HG02938 (cell line): ENCODE results near the gene RGCC.
"Not testable (repeated sequence)": the region's sequence is repeated elsewhere in the genome, so short reads cannot be mapped to it uniquely, and the experiment has no call there.

ENCODE experiments used
- ATAC-seq: cut with Tn5 transposase; IDR thresholded peaks from one replicate; pipeline ENCODE4 v1.9.1; 2021; ENCODE audit warnings: mild to moderate bottlenecking, moderate library complexity; ENCODE audit not compliant: unreplicated experiment

RGCC gene

GRCh38 chr13:41456768-41457588 is at the start of gene RGCC:
TSS of gene RGCC (plus strand) at chr13:41457550. CDS start at chr13:41457708, 158 bp downstream.
- no peak for ATAC-seq

GRCh38 chr13:41408121-41408520 is 49.2 kb upstream of the RGCC start:
- no peak for ATAC-seq

DNA sequence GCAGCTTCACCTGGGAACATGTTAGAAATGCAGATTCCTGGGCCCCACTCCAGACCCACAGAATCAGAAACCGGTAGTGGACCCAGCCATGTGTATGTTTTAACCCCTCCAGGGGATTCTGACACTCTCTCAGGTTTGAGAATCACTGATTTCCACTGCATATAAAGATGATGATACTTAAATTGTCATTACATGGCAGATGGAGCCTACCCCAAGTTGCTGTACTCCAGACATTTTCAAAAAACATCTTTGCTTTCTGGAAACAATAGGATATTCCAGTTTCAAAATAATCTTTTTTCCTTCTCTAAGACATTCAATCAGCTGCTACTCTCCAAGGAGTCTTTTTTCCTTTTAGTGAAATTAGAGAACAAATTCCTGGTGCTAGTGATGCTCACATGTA is 48.6 kb upstream of the RGCC start:
- no peak for ATAC-seq

DNA sequence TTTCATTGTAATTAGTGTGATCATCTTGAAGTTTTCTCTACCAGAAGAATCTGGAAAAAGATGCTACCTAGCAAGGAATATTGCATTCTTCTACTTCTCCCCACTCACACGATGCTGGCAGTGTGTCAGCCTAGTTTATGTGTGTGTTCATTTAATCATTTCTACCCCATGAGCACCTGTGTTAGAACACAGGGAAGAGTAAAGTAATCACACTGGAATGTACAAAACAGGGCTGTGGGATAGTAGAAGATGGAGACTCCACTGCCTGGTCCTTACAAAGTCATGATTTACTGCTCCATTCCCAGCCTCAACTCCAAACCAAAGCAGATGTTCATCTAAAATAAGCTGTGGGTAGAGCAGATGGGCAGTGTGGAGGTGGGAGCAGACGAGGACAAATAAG is 47.7 kb upstream of the RGCC start:
- ATAC-seq = no peak

DNA sequence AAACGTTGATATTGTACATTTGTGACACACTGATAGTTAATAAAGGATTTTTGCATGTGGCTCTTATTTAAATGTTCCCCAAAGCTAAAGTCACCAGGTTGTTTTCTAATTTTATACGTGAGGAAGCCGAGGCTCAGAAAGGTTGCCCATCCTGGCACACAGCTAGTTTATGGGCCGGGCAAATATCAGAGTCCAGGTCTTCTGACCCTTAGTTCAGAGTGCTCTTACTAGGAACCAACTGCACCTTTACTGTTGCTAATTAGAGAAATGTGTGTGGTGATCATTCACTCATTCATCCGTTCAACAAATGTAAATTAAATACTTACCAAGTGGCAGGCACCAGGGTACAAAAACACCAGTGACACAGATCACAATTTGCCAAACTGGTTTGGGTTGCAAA is 46.3 kb upstream of the RGCC start:
- ATAC-seq = no peak

GRCh38 chr13:41411522-41411921 is 45.8 kb upstream of the RGCC start:
- no peak for ATAC-seq

DNA sequence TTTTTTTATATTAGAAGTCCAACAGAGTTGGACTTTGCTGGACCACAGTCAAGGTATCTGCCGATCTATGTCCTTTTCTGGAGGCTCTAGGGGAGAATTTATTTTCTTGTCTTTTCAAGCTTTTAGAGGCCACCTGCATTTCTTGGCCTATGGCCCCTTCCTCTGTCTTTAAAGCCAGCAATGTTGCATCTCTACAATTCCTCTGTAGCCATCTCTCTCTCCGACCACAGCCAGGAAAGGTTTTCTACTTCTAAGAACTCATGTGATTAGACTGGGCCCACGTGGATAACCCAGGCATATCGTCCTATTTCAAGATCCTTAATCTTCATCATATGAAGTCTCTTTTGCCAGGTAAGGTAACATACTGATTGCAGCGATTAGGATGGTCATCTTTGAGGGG is 43.5 kb upstream of the RGCC start:
- ATAC-seq = no peak

- ATAC-seq = no peak
These were observed 41.1 kb upstream of the RGCC start for GRCh38 chr13:41416276-41416675.

DNA sequence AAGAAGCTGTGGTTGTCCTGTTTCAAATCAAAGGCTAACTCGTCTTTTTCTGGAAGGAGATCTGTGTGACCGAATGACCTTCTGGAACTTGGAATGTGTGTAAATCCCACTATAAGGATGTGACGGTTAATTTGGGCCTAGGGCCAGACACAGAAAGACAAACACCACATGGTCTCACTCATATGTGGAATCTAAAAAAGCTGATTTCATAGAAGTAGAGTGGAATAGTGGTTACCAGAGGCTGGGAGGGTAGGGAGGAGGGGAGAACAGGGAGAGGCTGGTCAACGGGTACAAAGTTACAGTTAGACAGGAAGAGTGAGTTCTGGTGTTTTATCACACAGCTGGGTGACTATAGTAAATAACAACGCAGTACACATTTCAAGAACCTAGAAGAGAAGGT is 39.3 kb upstream of the RGCC start:
- ATAC-seq = no peak

- ATAC-seq = no peak
These were observed 38.6 kb upstream of the RGCC start for GRCh38 chr13:41418731-41419130.

DNA sequence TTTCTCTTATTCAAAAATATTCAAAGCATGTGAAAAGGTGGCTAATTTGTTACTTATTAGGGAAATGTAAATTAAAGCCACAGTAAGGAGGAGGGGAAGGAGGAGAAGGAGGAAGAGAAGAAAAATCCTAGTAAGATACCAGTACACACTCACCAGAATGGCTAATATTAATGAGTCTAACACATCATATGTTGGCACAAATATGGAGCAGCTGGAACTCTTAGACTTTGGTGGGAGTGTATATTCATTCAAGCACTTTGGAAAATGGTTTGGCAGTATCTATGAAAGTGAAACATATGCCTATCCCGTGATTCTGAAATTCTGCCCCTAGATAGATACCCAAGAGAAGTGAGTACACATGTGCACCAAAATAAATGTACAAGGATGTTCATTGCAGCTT is 38.1 kb upstream of the RGCC start:
- no peak for ATAC-seq

DNA sequence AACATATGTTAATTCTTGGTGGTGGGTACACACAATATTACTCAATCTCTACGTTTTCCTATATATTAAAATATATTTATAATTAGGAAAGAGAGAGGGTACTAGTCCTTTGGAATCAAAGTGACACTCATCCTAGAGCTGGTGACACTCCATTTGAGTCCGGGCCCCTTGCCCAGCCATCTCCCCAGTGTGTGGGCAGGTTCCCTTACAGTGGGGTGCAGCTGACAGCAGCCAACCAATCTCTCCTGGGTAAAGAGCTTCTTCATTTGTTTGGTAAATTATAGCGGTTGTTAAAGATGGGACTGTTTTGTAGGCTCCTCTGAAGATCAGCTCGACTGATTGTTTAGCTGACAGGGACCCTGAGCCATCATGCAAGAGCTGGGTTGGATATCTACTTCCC is 37.2 kb upstream of the RGCC start:
- ATAC-seq = no peak

GRCh38 chr13:41421330-41421729 is 36.0 kb upstream of the RGCC start:
- not testable (repeated sequence) for ATAC-seq

- not testable (repeated sequence) for ATAC-seq
These were observed 35.4 kb upstream of the RGCC start for GRCh38 chr13:41421983-41422382.

DNA sequence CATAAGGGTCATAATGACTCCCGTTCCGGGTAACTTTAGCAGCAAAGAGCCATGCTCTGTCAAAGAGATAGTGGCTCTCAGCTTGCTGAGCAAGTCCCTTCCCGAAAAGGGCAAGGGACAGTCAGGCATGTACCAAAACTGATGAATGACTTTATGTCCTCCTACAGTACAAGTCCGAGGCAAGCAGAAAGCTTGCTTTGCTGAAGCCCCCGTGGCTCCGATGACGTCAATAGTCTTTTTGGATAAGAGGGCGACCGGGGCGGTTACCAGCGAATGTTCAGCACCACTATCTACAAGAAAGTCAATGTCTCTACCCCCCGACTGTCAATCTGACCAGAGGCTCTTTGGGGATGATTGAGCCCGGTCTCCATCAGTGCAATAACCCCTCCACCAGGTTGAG is 34.1 kb upstream of the RGCC start:
- not testable (repeated sequence) for ATAC-seq

DNA sequence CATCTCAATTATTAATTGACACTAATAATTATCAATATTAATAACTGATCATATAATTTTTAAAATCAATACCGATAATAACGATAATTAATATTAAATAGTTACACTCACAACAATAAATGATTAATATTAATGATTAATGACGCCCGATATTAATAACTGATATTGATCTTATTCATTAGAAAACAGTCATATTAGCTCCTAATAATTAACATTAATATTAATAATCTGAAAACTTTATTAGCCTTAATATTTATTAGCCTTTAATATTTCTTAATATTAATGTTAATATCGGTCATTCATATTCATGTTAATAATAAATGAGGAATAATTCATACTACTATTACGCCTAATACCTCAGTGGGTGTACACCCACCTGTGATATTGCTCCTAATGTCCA is 32.7 kb upstream of the RGCC start:
- ATAC-seq = not testable (repeated sequence)

DNA sequence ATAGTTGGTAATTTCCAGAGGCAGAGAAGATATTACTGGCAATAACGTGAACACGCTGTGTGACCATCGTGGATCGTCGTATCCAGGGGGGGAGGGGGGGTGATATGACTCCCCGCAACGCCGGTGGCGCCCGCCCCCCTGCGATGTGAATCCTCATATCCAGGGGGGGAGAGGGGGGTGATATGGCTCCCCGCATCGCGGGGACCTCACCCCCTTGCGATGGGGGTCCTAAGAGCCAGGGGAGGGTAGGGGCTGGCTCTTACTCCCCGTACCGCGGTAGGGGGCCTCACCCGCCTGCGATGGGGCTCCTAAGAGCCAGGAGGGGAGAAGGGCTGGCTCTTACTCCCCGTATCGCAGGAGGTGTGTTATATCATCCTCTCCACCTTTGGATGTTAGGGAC is 31.3 kb upstream of the RGCC start:
- no peak for ATAC-seq

- no peak for ATAC-seq
These were observed 29.7 kb upstream of the RGCC start for GRCh38 chr13:41427666-41428065.

DNA sequence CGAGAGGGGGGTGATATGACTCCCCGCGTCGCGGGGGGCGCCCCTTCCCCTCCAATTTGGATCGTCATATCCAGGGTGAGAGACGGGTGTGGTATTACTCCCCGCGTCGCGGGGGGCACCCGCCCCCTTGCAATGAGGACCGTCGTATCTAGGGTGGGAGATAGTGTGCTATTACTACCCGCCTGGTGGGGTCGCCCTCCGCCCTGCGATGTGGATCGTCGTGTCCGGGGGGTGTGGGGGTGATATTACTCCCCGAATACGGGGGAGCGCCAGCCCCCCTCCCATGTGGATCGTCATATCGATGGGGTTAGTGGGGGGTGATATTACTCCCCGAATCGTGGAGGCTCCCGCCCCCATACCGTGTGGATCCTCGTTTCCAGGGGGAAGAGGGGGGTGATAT is 29.2 kb upstream of the RGCC start:
- ATAC-seq = no peak

DNA sequence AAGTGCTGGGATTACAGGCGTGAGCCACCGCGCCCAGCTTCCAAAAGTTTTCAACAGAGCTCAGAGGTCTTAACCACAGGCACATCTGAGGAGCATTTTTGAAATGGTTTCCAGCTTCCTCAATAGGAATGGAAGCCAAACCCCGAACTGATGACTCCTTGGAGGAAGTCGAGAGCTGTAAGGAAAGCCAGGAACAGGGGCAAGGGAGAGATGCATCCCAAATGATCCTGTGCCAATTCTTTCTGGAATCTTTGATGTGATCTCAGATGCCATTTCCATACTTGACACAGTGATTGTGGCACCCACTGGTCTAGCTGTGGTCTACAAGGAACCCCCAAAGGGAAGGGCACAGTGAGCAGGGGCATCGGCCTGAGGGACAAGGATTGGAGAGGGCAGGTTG is 23.3 kb upstream of the RGCC start:
- not testable (repeated sequence) for ATAC-seq

DNA sequence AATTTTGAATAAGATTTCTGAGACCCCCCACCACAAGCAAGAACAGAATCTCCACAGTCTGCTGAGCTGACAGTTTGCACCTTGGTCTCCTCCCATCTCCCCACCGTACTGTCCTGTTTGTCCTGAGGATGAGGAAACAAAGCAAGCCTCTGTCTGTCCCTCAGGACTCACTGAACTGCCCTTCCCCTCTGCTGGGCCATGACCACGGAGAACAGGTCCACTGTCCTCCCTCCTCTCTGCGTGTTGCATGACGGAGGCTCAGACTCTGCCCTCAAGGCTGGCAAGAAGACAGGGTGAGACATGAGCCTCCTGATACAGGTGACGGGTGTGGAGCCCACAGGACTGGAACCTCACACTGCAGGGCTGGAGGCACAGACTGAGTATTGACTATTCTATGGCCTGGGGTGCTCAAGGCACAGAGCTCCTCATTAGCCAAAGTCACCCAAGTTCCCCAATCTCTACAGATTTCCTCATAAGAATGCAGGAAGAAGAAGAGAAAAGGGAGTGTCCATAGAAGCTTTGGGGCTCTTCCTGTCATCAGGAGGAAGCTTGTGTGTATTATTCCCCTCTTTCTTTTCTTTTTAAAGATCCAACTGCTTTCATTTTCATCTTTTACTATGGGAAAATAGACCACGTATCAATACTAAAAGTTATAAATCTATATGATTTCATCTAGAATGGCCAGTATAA is 22.4 kb upstream of the RGCC start:
- ATAC-seq = no peak

DNA sequence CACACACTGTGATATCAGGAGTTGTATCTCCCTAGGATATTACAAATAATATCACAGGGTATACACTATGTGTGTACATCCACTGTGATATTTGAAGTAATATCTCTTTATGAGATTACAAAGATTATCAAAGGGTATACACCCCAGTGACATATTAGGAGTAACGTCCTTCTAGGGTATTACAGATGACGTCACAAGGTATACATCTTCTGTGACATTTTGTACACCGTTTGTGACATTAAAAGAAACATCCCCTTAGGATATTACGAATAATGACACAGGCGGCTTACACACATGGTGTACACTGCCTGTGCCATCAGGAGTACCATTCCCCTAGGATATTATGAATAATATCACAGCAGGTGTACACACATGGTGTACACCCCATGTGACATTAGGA is 13.4 kb upstream of the RGCC start:
- no peak for ATAC-seq
